ENCODE data around the gene ZBTB26.

Gene ZBTB26

DNA sequence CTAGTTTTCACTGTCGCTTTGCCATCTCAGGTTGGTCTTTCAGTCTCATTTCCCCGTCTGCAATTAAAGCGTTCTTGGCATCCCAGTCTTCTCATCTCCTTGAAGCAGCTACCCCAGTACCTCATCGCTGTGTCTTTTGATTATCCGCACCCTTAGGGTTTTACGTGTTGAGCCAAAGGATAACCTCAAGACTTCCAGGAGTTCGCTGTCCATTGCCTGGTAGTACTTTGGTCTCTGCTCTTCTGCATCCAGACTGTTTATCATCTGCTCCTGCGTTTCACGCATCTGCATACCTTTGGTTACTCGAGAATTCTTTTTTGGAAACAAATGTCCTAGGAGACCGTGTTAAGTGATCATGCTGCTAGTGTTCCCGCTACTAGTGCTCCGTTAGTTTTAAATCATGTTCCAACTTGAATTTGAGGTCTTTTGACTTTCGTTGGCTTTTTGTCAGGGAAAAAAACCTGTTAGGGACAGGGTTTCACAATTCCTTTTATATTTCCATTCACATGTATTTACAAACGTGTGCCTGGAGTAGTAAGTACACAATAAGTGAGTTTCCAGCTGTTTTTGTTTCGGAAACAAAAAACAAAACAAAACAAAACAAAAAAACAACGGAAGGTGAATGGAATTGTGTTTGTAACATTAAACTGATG, 10.4 kb upstream of the ZBTB26 start:
- DNase-seq (ENCODE audit: low spot score) = no peak
- TF ChIP-seq, protein P1, sequence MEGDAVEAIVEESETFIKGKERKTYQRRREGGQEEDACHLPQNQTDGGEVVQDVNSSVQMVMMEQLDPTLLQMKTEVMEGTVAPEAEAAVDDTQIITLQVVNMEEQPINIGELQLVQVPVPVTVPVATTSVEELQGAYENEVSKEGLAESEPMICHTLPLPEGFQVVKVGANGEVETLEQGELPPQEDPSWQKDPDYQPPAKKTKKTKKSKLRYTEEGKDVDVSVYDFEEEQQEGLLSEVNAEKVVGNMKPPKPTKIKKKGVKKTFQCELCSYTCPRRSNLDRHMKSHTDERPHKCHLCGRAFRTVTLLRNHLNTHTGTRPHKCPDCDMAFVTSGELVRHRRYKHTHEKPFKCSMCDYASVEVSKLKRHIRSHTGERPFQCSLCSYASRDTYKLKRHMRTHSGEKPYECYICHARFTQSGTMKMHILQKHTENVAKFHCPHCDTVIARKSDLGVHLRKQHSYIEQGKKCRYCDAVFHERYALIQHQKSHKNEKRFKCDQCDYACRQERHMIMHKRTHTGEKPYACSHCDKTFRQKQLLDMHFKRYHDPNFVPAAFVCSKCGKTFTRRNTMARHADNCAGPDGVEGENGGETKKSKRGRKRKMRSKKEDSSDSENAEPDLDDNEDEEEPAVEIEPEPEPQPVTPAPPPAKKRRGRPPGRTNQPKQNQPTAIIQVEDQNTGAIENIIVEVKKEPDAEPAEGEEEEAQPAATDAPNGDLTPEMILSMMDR (IDR thresholded peaks at IDR 0.05; ENCODE audit: extremely low read depth, insufficient read depth, missing control alignments) = no peak
- in situ Hi-C loops (cut with MboI; ENCODE audit: low pct_unique_long_range_greater_than_20kb, low sequenced_read_pairs, unreplicated experiment) = no loop called here

DNA sequence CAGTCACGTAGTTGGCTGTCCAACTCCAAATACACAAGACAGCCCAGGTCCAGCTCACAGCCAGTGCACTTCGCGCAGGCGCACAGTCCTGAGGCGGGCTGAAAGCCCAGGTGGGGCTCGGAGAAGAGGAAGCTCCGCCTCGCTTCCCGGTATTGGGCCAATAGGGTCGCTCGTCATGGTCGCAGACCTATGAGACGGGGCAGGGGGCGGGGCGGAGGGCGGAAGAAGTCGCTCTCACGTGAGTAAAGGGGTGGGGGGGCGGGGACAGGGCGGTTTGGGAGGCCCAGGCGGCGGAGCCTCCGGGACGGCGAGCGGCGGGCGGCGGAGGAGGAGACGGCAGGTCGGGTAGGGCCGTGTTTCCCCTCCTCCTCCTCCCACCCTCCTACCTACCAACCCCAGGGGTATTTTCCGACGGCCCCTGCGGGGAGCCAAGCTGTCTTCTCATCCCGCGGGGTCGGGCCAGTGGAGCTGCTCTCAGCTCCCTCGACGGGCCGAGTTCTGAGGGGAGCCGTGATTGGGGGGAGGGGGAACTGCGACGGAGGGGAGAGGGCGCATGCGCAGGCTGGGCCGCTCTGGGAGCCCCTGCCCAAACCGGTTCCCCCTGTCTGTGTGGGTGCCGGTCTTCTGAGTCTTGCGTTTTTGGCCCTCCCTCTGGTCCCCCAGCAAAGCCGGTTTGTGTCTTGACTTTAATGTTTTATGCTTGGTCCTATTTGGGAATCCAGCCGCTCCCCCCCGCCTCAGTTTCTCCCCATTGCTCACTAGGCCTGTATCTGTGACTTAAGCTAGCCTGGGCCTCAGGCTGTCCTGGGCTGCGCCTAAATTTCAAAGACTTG, 9.7 kb upstream of the ZBTB26 start, which contains the start of gene RABGAP1:
Gene RABGAP1 (plus strand): TSS at position 272 of the 833 bp plus-strand sequence. CDS start 16,040 bp downstream, outside the sequence.
- DNase-seq (ENCODE audit: low spot score) = peak; percentile 98
- TF ChIP-seq, protein P1 (IDR thresholded peaks at IDR 0.05; ENCODE audit: extremely low read depth, insufficient read depth, missing control alignments) = no peak
- in situ Hi-C loops (cut with MboI; ENCODE audit: low pct_unique_long_range_greater_than_20kb, low sequenced_read_pairs, unreplicated experiment) = no loop called here

DNA sequence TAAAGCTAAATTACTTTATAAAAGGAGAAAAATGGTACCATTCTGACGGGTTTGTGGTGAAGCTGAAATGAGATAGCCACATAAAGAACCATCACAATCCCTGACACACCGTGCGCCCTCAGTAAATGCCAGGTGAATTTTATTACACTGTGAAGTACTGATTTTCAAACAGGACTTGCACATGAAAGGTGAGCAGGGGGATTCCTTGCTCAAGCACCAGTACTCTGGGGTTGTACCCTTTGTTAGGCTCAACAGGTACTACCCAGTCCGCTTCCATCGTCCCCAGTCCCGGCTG, 9.1 kb upstream of the ZBTB26 start:
- no peak for DNase-seq (ENCODE audit: low spot score)
- TF ChIP-seq, protein P1 (IDR thresholded peaks at IDR 0.05; ENCODE audit: extremely low read depth, insufficient read depth, missing control alignments) = no peak
- in situ Hi-C loops (cut with MboI; ENCODE audit: low pct_unique_long_range_greater_than_20kb, low sequenced_read_pairs, unreplicated experiment) = no loop called here

DNA sequence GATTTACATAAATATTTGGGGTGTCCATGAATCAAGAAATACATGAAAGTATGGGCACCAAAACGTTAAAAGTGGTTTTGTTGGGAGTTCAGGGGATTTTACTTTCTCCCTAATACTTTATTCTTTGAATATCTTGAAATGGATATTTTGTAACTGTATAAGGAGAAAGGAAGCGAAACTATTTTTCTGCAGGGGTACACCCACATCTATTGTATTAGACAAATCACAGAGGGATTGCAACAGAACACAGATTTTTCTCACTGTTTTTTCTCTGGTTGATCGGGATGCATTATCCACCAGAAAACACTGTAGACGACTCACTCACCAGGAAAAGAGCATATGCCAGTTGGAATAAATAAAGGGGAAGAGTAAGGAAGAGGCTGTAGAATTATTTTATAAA, 8.3 kb upstream of the ZBTB26 start:
- TF ChIP-seq, protein P1 (IDR thresholded peaks at IDR 0.05; ENCODE audit: extremely low read depth, insufficient read depth, missing control alignments) = no peak
- in situ Hi-C loops (cut with MboI; ENCODE audit: low pct_unique_long_range_greater_than_20kb, low sequenced_read_pairs, unreplicated experiment) = no loop called here
- DNase-seq (ENCODE audit: low spot score) = no peak

DNA sequence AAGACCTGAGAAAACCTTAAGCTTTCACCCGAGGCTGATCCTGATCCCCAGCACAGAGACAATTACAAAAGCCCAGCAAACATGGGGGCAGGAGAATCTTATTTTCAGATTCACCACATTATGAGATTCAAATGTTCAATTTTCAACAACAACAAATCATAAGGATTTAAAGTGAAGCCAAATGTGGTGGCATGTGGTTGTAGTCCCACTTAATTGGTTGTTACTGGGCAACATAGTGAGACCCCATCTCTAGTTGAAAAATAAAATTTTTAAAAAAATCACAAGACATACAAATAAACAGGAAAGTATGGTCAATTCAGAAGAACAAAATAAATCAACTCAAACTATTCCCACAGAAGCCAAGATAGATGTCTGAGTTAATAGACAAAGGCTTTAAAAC, 5.6 kb upstream of the ZBTB26 start:
- no peak for DNase-seq (ENCODE audit: low spot score)
- TF ChIP-seq, protein P1 (IDR thresholded peaks at IDR 0.05; ENCODE audit: extremely low read depth, insufficient read depth, missing control alignments) = no peak
- in situ Hi-C loops (cut with MboI; ENCODE audit: low pct_unique_long_range_greater_than_20kb, low sequenced_read_pairs, unreplicated experiment) = no loop called here

DNA sequence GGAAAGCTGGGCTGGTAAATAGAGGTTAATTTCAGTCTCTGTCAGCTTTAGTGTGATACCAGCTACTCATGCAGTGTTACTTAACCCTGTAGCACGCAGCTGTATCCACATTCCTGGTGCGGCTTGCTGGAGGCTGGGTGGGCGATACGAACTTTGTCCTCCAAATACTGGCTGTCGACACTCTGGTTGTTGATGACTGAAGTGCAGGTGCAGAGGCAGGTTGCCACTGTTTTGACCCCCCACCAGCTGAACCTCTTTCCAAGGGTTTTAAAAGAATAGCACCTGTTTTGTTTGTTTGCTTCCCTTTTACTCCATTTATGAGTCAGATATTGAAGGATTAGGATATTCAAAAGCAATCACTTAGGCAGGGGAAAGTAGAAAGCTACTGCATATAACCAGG, 5.2 kb upstream of the ZBTB26 start:
- no peak for DNase-seq (ENCODE audit: low spot score)
- in situ Hi-C loops (cut with MboI; ENCODE audit: low pct_unique_long_range_greater_than_20kb, low sequenced_read_pairs, unreplicated experiment) = no loop called here
- TF ChIP-seq, protein P1 (IDR thresholded peaks at IDR 0.05; ENCODE audit: extremely low read depth, insufficient read depth, missing control alignments) = no peak
